IgD-negative memory B cell (primary cell): ENCODE data around the gene ARMC12. TPM values are rescaled to one million over a fixed set of nuclear protein-coding genes. Genes with fewer than 3 reads are reported as not detected.
"Not testable (repeated sequence)": the region's sequence is repeated elsewhere in the genome, so short reads cannot be mapped to it uniquely, and the experiment has no call there.

Experiments
- H3K27ac Mint-ChIP-seq, 3 donors: one replicate each; pipeline ENCODE4 v1.8.0; 2020 to 2022; ENCODE audit warnings: mild to moderate bottlenecking in 3 of 3, mixed read lengths in 3 of 3, moderate library complexity in 1 of 3
- H3K27me3 Mint-ChIP-seq: one replicate; pipeline ENCODE4 v1.8.0; 2021; ENCODE audit warnings: mixed read lengths
- H3K36me3 Mint-ChIP-seq: one replicate; pipeline ENCODE4 v1.8.0; 2020; ENCODE audit warnings: mild to moderate bottlenecking, mixed read lengths
- H3K4me1 Mint-ChIP-seq, 3 donors: one replicate each; pipeline ENCODE4 v1.8.0; 2020 to 2022; ENCODE audit warnings: mixed read lengths in 3 of 3, mild to moderate bottlenecking in 1 of 3
- H3K4me3 Mint-ChIP-seq, 4 donors: one replicate each; pipeline ENCODE4 v1.8.0; 2020 to 2022; ENCODE audit warnings: mild to moderate bottlenecking in 4 of 4, mixed read lengths in 4 of 4, moderate library complexity in 3 of 4
- H3K9me3 Mint-ChIP-seq, 3 donors: one replicate each; pipeline ENCODE4 v1.8.0; 2020 to 2021; ENCODE audit warnings: mixed read lengths in 3 of 3, mild to moderate bottlenecking in 1 of 3
- polyA plus RNA-seq: library from polyadenylated mRNA; unstranded; fragments of 300-500 nt; fragmentation: Illumina TruSeq; gene quantifications from one replicate; pipeline ENCODE4 v1.2.3, GENCODE V29; 2021

Gene ARMC12
- 0.39 TPM for polyA plus RNA-seq

DNA sequence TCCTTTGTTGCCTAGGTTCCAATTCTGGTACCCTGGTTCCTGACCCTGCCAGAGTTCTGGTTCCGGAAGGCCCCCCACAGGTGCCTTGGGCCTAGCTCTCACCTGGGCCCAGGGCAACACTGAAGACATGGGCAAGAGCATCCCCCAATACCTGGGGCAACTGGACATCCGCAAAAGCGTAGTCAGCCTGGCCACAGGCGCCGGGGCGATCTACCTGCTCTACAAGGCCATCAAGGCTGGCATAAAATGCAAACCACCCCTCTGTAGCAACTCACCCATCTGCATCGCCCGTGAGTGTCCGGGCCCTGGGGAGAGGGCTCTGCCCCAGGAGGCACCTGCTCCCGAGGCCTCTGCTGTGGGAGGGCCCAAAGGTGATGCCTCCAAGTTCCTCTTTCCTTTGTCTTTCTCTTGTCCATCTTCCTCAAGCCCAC is at the start of gene ARMC12:
Gene ARMC12 (plus strand): TSS at position 51 of the 431 bp plus-strand sequence. CDS start 77 bp downstream, at position 128.
- peak within 1 kb of the TSS; percentile 43 to 93 (median 73) for H3K27ac Mint-ChIP-seq
- H3K36me3 Mint-ChIP-seq = no peaks in the 10 kb centered on the region
- peak within 1 kb of the TSS; percentile 9 to 88 (median 72) for H3K4me3 Mint-ChIP-seq
- H3K9me3 Mint-ChIP-seq = no peaks in the 10 kb centered on the region
- H3K4me1 Mint-ChIP-seq = peaks cover 19 to 26% (median 22%) of the 10 kb centered on the region in 3 donors
- no peaks in the 10 kb centered on the region for H3K27me3 Mint-ChIP-seq

DNA sequence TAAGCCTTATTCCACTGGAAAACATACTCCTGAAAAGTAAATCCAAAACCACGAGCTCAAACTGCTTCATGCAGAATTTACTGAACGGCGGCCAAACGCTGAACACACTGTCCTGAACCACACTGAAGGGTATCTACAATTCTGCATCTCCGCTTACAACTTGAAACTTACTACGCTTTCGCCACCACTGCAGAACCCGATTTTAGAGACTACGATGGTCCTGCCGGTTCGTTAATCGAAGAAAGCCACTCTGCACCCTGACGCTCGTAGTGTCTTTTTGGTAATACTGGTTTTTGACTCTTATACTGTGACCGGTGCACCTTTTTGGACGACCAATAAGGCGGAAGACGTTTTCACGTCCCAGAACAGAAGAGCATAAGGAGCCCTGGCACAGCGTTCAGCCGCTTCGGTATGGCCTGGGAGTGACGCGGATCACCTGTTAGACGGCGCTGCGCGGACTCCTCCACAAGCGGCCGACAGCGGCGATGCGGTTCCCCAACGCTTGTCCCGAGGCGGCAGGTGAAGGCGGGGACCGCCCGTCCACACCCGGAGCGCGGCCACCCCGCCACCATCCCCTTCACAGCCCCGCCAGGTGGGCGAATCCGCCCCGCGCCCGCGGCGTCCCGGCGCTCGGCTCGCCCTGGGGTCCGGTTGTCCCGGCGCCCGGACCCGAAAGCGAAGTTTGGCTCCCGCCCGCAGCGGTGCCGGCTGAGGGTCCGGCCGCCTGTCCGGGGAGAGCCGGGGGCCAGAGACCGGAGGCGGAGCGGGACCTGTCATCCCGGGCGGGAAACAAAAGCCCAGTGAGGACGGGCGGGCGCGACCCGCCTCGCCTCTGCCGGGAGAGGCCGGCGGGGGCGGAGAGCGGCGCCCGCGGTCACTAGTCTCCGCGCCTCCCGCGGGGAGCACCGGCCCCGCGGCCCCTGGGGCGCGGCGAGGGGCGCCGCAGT is 48.9 kb upstream of the ARMC12 start:
- H3K9me3 Mint-ChIP-seq = no peaks in the 10 kb centered on the region
- H3K27ac Mint-ChIP-seq = peak overlapping the region; percentile 63 to 97 (median 79)
- H3K36me3 Mint-ChIP-seq = no peaks in the 10 kb centered on the region
- no peaks in the 10 kb centered on the region for H3K27me3 Mint-ChIP-seq
- H3K4me1 Mint-ChIP-seq = peaks cover 14 to 19% (median 15%) of the 10 kb centered on the region in 3 donors
- H3K4me3 Mint-ChIP-seq = peak overlapping the region; percentile 89 to 99 (median 96)

DNA sequence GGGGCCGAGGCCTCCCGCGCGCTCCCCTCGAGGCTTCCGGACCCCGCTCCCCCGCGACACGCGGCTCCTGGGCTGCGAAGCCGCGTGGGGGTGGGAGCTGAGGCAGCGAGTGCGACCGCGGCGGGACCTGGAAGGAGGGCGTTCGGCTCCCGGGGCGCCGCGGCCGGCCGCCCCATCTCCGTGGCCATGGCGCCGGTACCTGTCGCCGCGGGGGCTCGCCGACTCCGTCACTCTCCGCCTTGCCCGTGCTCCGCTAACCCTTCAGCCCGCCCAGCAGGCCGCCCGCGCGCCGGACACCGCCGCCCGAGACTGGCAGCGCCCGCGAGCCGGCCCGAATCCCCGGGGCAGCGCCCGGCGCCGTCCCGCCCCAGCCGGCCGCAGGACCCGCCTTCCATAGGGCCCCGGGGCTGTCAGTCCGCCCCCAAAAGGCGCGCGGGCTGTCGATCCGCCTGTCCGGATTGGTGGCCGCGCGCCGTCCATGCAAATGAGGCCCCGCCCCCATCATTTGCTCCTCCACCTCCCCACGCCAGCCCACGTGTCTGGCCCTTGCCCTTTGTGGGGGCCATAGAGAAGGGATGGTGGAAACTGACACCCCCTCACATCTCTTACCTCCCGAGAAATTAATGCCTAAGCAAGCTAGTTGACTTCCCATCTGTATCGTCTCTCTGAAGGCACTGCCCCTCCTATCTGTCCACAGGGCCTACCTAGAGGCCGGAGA is 48.1 kb upstream of the ARMC12 start, which contains the start of gene FKBP5:
Gene FKBP5 (minus strand): TSS at position 311 of the 718 bp plus-strand sequence. CDS start 46,091 bp downstream, outside the sequence.
- Mint-ChIP-seq H3K9me3 (no peaks in the 10 kb centered on the region), H3K36me3 (no peaks in the 10 kb centered on the region), H3K27me3 (no peaks in the 10 kb centered on the region), H3K4me3 (peak within 1 kb of the TSS; percentile 89 to 99 (median 96)), H3K4me1 (peaks cover 14 to 19% (median 15%) of the 10 kb centered on the region in 3 donors), H3K27ac (peak within 1 kb of the TSS; percentile 63 to 97 (median 79))

- H3K27ac Mint-ChIP-seq, H3K27me3 Mint-ChIP-seq, H3K36me3 Mint-ChIP-seq, H3K9me3 Mint-ChIP-seq: not testable (repeated sequence)
- peaks cover 14 to 19% (median 15%) of the 10 kb centered on the region in 3 donors for H3K4me1 Mint-ChIP-seq
- H3K4me3 Mint-ChIP-seq = peak overlapping the region in 2 of 4 donors; percentile 35 to 66
Measured at GRCh38 chr6:35690006-35690405, 46.8 kb upstream of the ARMC12 start.

GRCh38 chr6:35690484-35690883 is 46.3 kb upstream of the ARMC12 start:
- Mint-ChIP-seq H3K36me3 (peaks cover 2% of the 10 kb centered on the region), H3K4me3 (no peak overlapping the region), H3K27ac (no peak overlapping the region), H3K4me1 (peaks cover 14 to 19% (median 15%) of the 10 kb centered on the region in 3 donors), H3K27me3 (no peaks in the 10 kb centered on the region), H3K9me3 (no peaks in the 10 kb centered on the region)

DNA sequence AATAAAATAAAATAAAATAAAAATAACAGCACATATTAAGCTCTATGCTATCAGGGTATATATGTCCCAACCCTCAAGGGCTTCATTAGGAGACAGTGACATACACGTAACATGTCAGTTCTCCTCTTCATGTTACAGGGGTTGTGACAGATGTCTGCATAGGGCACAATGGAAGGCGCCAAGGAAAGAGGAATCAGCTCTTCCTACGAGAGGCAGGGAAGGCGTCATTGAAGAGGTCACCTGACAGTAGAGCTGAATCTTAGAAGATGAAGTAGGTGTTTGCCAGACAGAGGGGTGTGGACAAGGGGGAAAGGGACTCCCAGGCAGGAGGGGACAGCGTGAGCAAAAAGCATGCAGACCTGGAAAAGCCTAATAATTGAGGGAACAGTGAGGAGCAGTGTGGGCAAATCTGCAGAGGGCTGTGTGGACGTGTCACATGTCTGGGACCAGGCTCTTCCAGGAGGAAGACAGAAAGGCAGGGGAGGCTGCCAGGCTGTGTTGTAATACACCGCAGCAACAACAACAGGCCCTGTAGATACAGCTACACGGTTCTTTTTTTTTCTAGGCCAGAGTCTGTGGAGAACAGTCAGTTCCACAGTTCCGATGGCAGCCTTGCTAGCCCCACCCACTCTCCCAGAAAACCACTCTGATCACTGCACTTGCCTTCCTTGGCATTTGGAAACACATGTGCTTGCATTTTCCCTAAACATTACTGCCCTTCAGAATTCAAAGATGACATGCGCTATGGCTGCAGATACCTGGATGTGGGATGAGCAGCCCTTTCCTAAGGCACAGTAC is 45.6 kb upstream of the ARMC12 start:
- Mint-ChIP-seq H3K9me3 (no peaks in the 10 kb centered on the region), H3K4me3 (peak overlapping the region in 1 of 4 donors; percentile 42), H3K4me1 (peaks cover 14 to 19% (median 15%) of the 10 kb centered on the region in 3 donors), H3K36me3 (peaks cover 2% of the 10 kb centered on the region), H3K27me3 (no peaks in the 10 kb centered on the region), H3K27ac (no peak overlapping the region)

DNA sequence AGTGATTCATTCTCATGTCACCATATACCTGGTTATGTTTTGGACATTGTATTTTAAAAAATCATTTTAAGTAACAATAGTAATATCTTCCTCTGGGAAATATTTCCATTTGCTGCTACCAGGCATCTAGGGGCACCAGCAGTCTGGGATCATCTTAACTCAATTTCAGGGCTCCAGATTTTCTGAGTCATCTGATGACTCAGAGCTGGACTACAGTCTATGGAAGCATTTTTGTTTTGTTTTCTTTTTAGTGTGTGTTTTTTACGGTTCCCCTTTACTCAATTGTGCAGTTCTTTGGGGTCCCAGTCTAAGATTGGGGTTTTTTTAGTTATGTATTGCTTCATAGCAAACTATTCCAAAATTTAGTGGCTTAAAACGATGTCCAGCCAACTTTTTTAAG is 42.4 kb upstream of the ARMC12 start:
- Mint-ChIP-seq H3K36me3 (peaks cover 2% of the 10 kb centered on the region), H3K27ac (no peak overlapping the region), H3K4me3 (no peak overlapping the region), H3K27me3 (no peaks in the 10 kb centered on the region), H3K4me1 (peaks cover 2 to 3% (median 3%) of the 10 kb centered on the region in 3 donors), H3K9me3 (no peaks in the 10 kb centered on the region)

GRCh38 chr6:35698430-35698829 is 38.4 kb upstream of the ARMC12 start:
- H3K4me3 Mint-ChIP-seq, H3K36me3 Mint-ChIP-seq, H3K4me1 Mint-ChIP-seq, H3K27ac Mint-ChIP-seq, H3K9me3 Mint-ChIP-seq, H3K27me3 Mint-ChIP-seq: not testable (repeated sequence)

GRCh38 chr6:35698858-35699257 is 38.0 kb upstream of the ARMC12 start:
- no peaks in the 10 kb centered on the region for H3K4me1 Mint-ChIP-seq
- peaks cover 0 to 2% (median 0%) of the 10 kb centered on the region in 3 donors for H3K9me3 Mint-ChIP-seq
- H3K27ac Mint-ChIP-seq = no peak overlapping the region
- peaks cover 4% of the 10 kb centered on the region for H3K36me3 Mint-ChIP-seq
- H3K4me3 Mint-ChIP-seq = no peak overlapping the region
- H3K27me3 Mint-ChIP-seq = no peaks in the 10 kb centered on the region

- peaks cover 0 to 4% (median 0%) of the 10 kb centered on the region in 3 donors for H3K9me3 Mint-ChIP-seq
- H3K27me3 Mint-ChIP-seq = no peaks in the 10 kb centered on the region
- no peak overlapping the region for H3K27ac Mint-ChIP-seq
- no peak overlapping the region for H3K4me3 Mint-ChIP-seq
- no peaks in the 10 kb centered on the region for H3K4me1 Mint-ChIP-seq
- peaks cover 3% of the 10 kb centered on the region for H3K36me3 Mint-ChIP-seq
Measured at GRCh38 chr6:35703554-35703953, 33.3 kb upstream of the ARMC12 start.

- Mint-ChIP-seq H3K36me3 (peaks cover 7% of the 10 kb centered on the region), H3K27ac (no peak overlapping the region), H3K27me3 (no peaks in the 10 kb centered on the region), H3K4me1 (peaks cover 0 to 1% (median 0%) of the 10 kb centered on the region in 3 donors), H3K9me3 (peaks cover 0 to 4% (median 0%) of the 10 kb centered on the region in 3 donors), H3K4me3 (no peak overlapping the region)
Measured at GRCh38 chr6:35706468-35706867, 30.4 kb upstream of the ARMC12 start.

DNA sequence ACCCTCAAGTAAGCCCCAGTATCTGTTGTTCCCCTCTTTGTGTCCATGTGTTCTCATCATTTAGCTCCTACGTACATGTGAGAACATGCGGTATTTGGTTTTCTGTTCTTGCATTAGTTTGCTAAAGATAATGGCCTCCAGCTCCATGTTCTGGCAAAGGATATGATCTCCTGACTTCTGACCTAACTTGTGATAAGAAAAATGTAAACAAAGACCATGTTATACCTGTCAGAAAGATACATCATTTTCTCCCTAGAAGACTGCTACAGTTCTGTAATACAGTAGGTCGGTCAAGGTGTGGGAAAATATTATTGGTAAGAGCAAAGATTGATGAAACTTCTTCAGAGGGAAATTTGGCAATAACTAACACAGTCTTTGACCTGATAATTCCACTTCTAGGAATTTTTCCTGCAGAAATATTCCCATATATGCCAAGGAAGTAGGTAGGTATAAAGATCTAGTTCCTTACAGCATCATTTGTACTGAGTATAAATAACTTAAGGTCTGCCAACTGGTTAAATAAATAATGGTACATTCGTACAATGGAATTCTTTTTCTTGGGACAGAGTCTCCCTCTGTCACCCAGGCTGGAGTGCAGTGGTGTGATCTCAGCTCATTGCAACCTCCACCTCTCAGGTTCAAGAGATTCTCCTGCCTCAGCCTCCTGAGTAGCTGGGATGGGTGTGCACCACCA is 29.0 kb upstream of the ARMC12 start:
- Mint-ChIP-seq H3K27ac (no peak overlapping the region), H3K4me1 (peaks cover 0 to 1% (median 0%) of the 10 kb centered on the region in 3 donors), H3K36me3 (peaks cover 7% of the 10 kb centered on the region), H3K9me3 (peaks cover 0 to 4% (median 0%) of the 10 kb centered on the region in 3 donors), H3K27me3 (no peaks in the 10 kb centered on the region), H3K4me3 (no peak overlapping the region)

DNA sequence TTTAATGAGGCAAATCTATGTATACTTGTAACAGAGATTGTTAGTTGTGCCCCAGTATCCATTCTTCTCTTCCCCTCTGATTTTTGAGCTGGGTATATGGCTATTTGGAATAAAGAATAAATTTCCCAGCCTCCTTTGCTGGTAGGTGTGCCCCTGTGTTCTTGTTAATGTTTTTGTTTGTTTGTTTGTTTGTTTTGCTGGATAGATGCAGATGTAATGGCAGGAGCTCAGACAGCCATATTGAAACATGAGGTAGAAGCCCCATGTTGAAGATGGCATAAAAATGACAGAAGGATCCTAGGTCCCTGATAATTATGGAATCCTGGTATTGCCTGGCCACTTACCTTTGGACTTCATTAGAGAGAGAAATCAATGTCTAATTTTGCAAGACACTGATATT is 28.2 kb upstream of the ARMC12 start:
- Mint-ChIP-seq H3K9me3 (peaks cover 0 to 4% (median 0%) of the 10 kb centered on the region in 3 donors), H3K27ac (no peak overlapping the region), H3K27me3 (no peaks in the 10 kb centered on the region), H3K36me3 (peaks cover 5% of the 10 kb centered on the region), H3K4me3 (no peak overlapping the region), H3K4me1 (peaks cover 0 to 1% (median 0%) of the 10 kb centered on the region in 3 donors)
